ENCODE results near the gene KCNK2. TPM values are rescaled to one million over a fixed set of nuclear protein-coding genes. Genes with fewer than 3 reads are reported as not detected.

KCNK2 gene
- total RNA-seq, 1 experiment from 2014 or later: 0.44 TPM

DNA sequence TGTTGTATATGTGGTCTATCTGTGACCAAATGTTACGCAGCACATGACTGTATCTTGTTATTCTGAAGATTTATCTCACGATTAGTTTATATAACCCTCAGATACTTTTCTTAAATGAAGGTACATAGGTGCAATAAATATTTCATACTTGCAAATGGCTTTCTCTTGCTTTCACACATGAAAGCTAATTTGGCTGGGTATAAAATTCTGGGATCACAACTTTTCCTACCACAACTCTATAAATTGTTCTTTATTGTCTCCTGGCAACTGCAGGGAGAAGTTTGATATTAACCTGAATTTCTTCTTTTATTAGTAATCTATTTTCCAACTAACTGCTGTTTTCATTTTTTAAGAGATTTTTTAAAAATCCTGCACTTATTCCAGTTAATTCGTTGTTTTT is 58.9 kb downstream of the KCNK2 start:
- no peak overlapping the region for H3K27ac ChIP-seq (ENCODE audit: insufficient read length, low read depth, low read length)
- H3K4ac ChIP-seq (ENCODE audit: low read depth, low read length): no peak overlapping the region
- H3K27me3 Mint-ChIP-seq (ENCODE audit: low read depth): no peaks in the 10 kb centered on the region
- H3K9me3 ChIP-seq (ENCODE audit: control insufficient read depth, low read depth, low read length): no peaks in the 10 kb centered on the region
- H3K9me3 Mint-ChIP-seq: peaks cover 0 to 6% of the 10 kb centered on the region in 2 experiments; a peak in 2 of 5 replicates
- no peak overlapping the region for H4K91ac ChIP-seq (ENCODE audit: insufficient read length, low read depth, low read length)
- H3K23ac ChIP-seq (ENCODE audit: insufficient read length, low read depth, low read length): no peak overlapping the region
- H2BK15ac ChIP-seq (ENCODE audit: low read depth, low read length): no peak overlapping the region
- no peak overlapping the region for H3K56ac ChIP-seq (ENCODE audit: insufficient read length, low read depth, low read length)
- H3K4me2 ChIP-seq (ENCODE audit: insufficient read depth, insufficient read length, low read length): no peak overlapping the region
- H3K14ac ChIP-seq (ENCODE audit: insufficient read depth, low read length): no peak overlapping the region
- no peak overlapping the region for H2BK120ac ChIP-seq (ENCODE audit: low read depth, low read length, poor library complexity, severe bottlenecking)
- no peak overlapping the region for H2AFZ ChIP-seq (ENCODE audit: low read length)
- TF ChIP-seq, protein P1, sequence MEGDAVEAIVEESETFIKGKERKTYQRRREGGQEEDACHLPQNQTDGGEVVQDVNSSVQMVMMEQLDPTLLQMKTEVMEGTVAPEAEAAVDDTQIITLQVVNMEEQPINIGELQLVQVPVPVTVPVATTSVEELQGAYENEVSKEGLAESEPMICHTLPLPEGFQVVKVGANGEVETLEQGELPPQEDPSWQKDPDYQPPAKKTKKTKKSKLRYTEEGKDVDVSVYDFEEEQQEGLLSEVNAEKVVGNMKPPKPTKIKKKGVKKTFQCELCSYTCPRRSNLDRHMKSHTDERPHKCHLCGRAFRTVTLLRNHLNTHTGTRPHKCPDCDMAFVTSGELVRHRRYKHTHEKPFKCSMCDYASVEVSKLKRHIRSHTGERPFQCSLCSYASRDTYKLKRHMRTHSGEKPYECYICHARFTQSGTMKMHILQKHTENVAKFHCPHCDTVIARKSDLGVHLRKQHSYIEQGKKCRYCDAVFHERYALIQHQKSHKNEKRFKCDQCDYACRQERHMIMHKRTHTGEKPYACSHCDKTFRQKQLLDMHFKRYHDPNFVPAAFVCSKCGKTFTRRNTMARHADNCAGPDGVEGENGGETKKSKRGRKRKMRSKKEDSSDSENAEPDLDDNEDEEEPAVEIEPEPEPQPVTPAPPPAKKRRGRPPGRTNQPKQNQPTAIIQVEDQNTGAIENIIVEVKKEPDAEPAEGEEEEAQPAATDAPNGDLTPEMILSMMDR (conservative IDR thresholded peaks at IDR 0.05): no peak
- H4K8ac ChIP-seq (replicated peaks; ENCODE audit: insufficient read length, low read depth, low read length): no peak overlapping the region
- no peaks in the 10 kb centered on the region for H3K27me3 ChIP-seq (ENCODE audit: insufficient read depth, low read length)
- peaks cover 0 to 5% (median 0%) of the 10 kb centered on the region in 3 experiments; a peak in 3 of 7 replicates for H3K36me3 Mint-ChIP-seq (ENCODE audit: insufficient read depth in 1 of 3, low read depth in 3 of 3)
- H3K18ac ChIP-seq (ENCODE audit: insufficient read length, low read depth, low read length): no peak overlapping the region
- no peak overlapping the region for H4K5ac ChIP-seq (ENCODE audit: insufficient read length, low read depth, low read length)
- no peaks in the 10 kb centered on the region for H3K4me1 ChIP-seq (ENCODE audit: insufficient read depth, low read length)
- H3T11ph ChIP-seq (ENCODE audit: low read length): no peak overlapping the region
- no peaks in the 10 kb centered on the region for H3K79me1 ChIP-seq (ENCODE audit: insufficient read depth, low read depth, low read length, poor library complexity, severe bottlenecking)
- H2BK20ac ChIP-seq (ENCODE audit: low read depth, low read length, poor library complexity, severe bottlenecking): no peak overlapping the region
- no CpG with 5 or more reads among the region's 3 CpGs for WGBS (ENCODE audit: extremely low coverage, insufficient read length, low lambda C conversion rate)
- H2BK5ac ChIP-seq (ENCODE audit: insufficient read length, low read length): no peak overlapping the region
- H2BK12ac ChIP-seq (ENCODE audit: insufficient read length, low read depth, low read length): no peak overlapping the region
- H3K4me1 Mint-ChIP-seq: no peaks in the 10 kb centered on the region
- H2AK5ac ChIP-seq (ENCODE audit: insufficient read length, low read length): no peak overlapping the region
- H3K9ac ChIP-seq (ENCODE audit: extremely low read depth, insufficient read length, low read length): no peak overlapping the region
- H3K23me2 ChIP-seq (ENCODE audit: insufficient read length, low read depth, low read length, poor library complexity, severe bottlenecking): no peaks in the 10 kb centered on the region
- no peaks in the 10 kb centered on the region for H3K79me2 ChIP-seq (ENCODE audit: insufficient read depth, low read length)
- no peak overlapping the region for H3K27ac Mint-ChIP-seq
- H4K20me1 ChIP-seq (ENCODE audit: control insufficient read depth, insufficient read depth, insufficient read length): no peaks in the 10 kb centered on the region
- H3K4me3 Mint-ChIP-seq: no peak overlapping the region
- no peak for DNase-seq
